GM23338 (cell line): ENCODE results near the gene SNRPD3. TPM values are rescaled to one million over a fixed set of nuclear protein-coding genes. Genes with fewer than 3 reads are reported as not detected.
"Not testable (repeated sequence)": the region's sequence is repeated elsewhere in the genome, so short reads cannot be mapped to it uniquely, and the experiment has no call there.

ENCODE experiments used
- ATAC-seq: fragments of 200-7000 bp; cut with Tn5 transposase; 3 replicates; pipeline ENCODE4 v1.9.1; 2020
- DNase-seq: peaks from one replicate; pipeline ENCODE4 v3.0.0-alpha.2; 2015; ENCODE audit warnings: low spot score
- H2AFZ ChIP-seq: fragments of 200-600 bp; sonication (generic); 2 replicates; pipeline ENCODE4 v1.8.0; 2016; ENCODE audit warnings: antibody characterized with exemption, mild to moderate bottlenecking, moderate library complexity
- H3F3A ChIP-seq: fragments of 200-600 bp; sonication (generic); replicated peaks from 2 replicates; pipeline ENCODE4 v1.8.0; 2017; ENCODE audit warnings: antibody characterized with exemption, mixed run types, low read depth
- H3K27ac ChIP-seq: fragments of 200-600 bp; sonication (generic); 2 replicates; pipeline ENCODE4 v1.6.1; 2016; ENCODE audit warnings: low read depth
- H3K27me3 ChIP-seq: fragments of 200-600 bp; sonication (generic); 2 replicates; pipeline ENCODE4 v1.8.0; 2016; ENCODE audit warnings: mild to moderate bottlenecking, mixed run types, moderate library complexity; ENCODE audit not compliant: insufficient read depth
- H3K36me3 ChIP-seq: fragments of 200-600 bp; sonication (generic); 2 replicates; pipeline ENCODE4 v1.8.0; 2016; ENCODE audit warnings: mild to moderate bottlenecking; ENCODE audit not compliant: insufficient read depth
- H3K4me1 ChIP-seq: fragments of 200-600 bp; sonication (generic); 2 replicates; pipeline ENCODE4 v1.8.0; 2016; ENCODE audit warnings: mild to moderate bottlenecking, moderate library complexity; ENCODE audit not compliant: insufficient read depth
- H3K4me2 ChIP-seq: fragments of 200-600 bp; sonication (generic); 2 replicates; pipeline ENCODE4 v1.7.1; 2017; ENCODE audit warnings: mixed run types
- H3K4me3 ChIP-seq: fragments of 200-600 bp; sonication (generic); 2 replicates; pipeline ENCODE4 v1.6.1; 2016; ENCODE audit warnings: mixed run types
- H3K79me2 ChIP-seq: fragments of 200-600 bp; sonication (generic); replicated peaks from 2 replicates; pipeline ENCODE4 v1.8.0; 2017; ENCODE audit warnings: mild to moderate bottlenecking; ENCODE audit not compliant: insufficient read depth
- H3K9me2 ChIP-seq: fragments of 200-600 bp; sonication (generic); 2 replicates; pipeline ENCODE4 v1.8.0; 2017; ENCODE audit not compliant: insufficient read depth
- H4K20me1 ChIP-seq: fragments of 200-600 bp; sonication (generic); replicated peaks from 2 replicates; pipeline ENCODE4 v1.8.0; 2017; ENCODE audit warnings: mild to moderate bottlenecking; ENCODE audit not compliant: insufficient read depth
- H3K27ac Mint-ChIP-seq: 2 replicates; pipeline ENCODE4 v1.8.0; 2020; ENCODE audit warnings: inconsistent platforms, mild to moderate bottlenecking, moderate library complexity, mixed read lengths
- H3K27me3 Mint-ChIP-seq: 3 replicates; pipeline ENCODE4 v1.8.0; 2022; ENCODE audit warnings: low read depth, mild to moderate bottlenecking, moderate library complexity, mixed read lengths, inconsistent platforms; ENCODE audit not compliant: insufficient read depth, poor library complexity
- H3K36me3 Mint-ChIP-seq: 3 replicates; pipeline ENCODE4 v1.8.0; 2021; ENCODE audit warnings: low read depth, mild to moderate bottlenecking, inconsistent platforms, moderate library complexity, mixed read lengths
- H3K4me1 Mint-ChIP-seq: 3 replicates; pipeline ENCODE4 v1.8.0; 2020; ENCODE audit warnings: mild to moderate bottlenecking, inconsistent platforms, mixed read lengths
- H3K4me3 Mint-ChIP-seq: 3 replicates; pipeline ENCODE4 v1.8.0; 2021; ENCODE audit warnings: moderate library complexity, mild to moderate bottlenecking, inconsistent platforms, mixed read lengths
- H3K9me3 Mint-ChIP-seq: 3 replicates; pipeline ENCODE4 v1.8.0; 2020; ENCODE audit warnings: moderate library complexity, mild to moderate bottlenecking, inconsistent platforms, mixed read lengths
- CREB1 ChIP-seq: fragments of 250-450 bp; sonication (Bioruptor Pico); IDR thresholded peaks from 2 replicates; pipeline ENCODE4 v1.5.0; 2020; ENCODE audit warnings: low read depth, mild to moderate bottlenecking, moderate library complexity
- EZH2phosphoT487 ChIP-seq: fragments of 200-600 bp; sonication (generic); IDR thresholded peaks from one replicate; pipeline ENCODE4 v1.8.1; 2018; ENCODE audit warnings: antibody characterized with exemption; ENCODE audit not compliant: unreplicated experiment
- JUNB ChIP-seq: IDR thresholded peaks from one replicate; pipeline ENCODE4 v1.6.1; 2016; ENCODE audit warnings: antibody characterized with exemption; ENCODE audit not compliant: unreplicated experiment
- POLR2AphosphoS5 ChIP-seq: IDR thresholded peaks from 2 replicates; pipeline ENCODE4 v1.6.1; 2016; ENCODE audit warnings: antibody characterized with exemption, low read depth
- ZNF114 ChIP-seq: fragments of 250-450 bp; sonication (Bioruptor Pico); IDR thresholded peaks from 2 replicates; pipeline ENCODE4 v1.5.0; 2020; ENCODE audit warnings: mild to moderate bottlenecking, moderate library complexity
- polyA plus RNA-seq: library from polyadenylated mRNA; unstranded; fragments of >200 nt; fragmentation: Nextera tagmentation; extraction: Ambion mirVana; gene quantifications from 2 replicates; pipeline ENCODE4 v1.2.1, GENCODE V29; 2016
- total RNA-seq: library from RNA; depleted of rRNA; stranded (reverse); fragments of >200 nt; shearing (Covaris generic); gene quantifications from 2 replicates; pipeline ENCODE4 v1.2.3, GENCODE V29; 2014
- TF ChIP-seq, protein P1 (sequence below): fragments of 250-450 bp; sonication (Bioruptor Pico); IDR thresholded peaks from 2 replicates; pipeline ENCODE4 v1.5.0; 2020; ENCODE audit warnings: mild to moderate bottlenecking, moderate library complexity
- TF ChIP-seq, protein P2 (sequence below), 2 experiments: fragments of 200-600 bp in 1 of 2; sonication (generic) in 1 of 2; conservative IDR thresholded peaks; 2 replicates each; pipeline versions ENCODE4 v1.5.1 to v1.6.1; 2016 to 2017; ENCODE audit warnings: antibody characterized with exemption in 2 of 2, low read depth in 2 of 2, mild to moderate bottlenecking in 2 of 2, moderate library complexity in 1 of 2
- TF ChIP-seq, protein P3 (sequence below): IDR thresholded peaks from 2 replicates; pipeline ENCODE4 v1.6.1; 2016; ENCODE audit warnings: antibody characterized with exemption

Gene SNRPD3
- total and polyA plus RNA-seq, 2 experiments from 2014 or later: 314 to 375 TPM

DNA sequence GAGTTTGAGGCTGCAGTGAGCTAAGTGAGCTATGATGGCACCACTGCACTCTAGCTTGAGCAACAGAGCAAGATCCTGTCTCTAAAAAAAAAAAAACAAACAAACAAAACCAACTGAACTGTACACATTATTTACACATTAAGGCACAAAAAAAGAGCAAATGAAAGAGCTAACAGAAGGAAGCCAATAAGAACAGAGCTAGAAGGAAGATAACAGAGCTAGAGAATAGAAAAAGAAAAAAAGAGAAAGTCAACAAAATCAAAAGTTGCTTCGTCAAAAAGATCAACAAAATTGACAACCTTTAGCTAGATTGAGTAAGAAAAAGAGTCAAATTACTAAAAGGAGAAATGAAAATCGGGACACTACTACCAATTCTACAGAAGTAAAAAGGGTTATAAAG is 25.9 kb upstream of the SNRPD3 start (continued):
- no peak for TF ChIP-seq EZH2phosphoT487
- no peak for TF ChIP-seq POLR2AphosphoS5
- TF ChIP-seq, protein P1, sequence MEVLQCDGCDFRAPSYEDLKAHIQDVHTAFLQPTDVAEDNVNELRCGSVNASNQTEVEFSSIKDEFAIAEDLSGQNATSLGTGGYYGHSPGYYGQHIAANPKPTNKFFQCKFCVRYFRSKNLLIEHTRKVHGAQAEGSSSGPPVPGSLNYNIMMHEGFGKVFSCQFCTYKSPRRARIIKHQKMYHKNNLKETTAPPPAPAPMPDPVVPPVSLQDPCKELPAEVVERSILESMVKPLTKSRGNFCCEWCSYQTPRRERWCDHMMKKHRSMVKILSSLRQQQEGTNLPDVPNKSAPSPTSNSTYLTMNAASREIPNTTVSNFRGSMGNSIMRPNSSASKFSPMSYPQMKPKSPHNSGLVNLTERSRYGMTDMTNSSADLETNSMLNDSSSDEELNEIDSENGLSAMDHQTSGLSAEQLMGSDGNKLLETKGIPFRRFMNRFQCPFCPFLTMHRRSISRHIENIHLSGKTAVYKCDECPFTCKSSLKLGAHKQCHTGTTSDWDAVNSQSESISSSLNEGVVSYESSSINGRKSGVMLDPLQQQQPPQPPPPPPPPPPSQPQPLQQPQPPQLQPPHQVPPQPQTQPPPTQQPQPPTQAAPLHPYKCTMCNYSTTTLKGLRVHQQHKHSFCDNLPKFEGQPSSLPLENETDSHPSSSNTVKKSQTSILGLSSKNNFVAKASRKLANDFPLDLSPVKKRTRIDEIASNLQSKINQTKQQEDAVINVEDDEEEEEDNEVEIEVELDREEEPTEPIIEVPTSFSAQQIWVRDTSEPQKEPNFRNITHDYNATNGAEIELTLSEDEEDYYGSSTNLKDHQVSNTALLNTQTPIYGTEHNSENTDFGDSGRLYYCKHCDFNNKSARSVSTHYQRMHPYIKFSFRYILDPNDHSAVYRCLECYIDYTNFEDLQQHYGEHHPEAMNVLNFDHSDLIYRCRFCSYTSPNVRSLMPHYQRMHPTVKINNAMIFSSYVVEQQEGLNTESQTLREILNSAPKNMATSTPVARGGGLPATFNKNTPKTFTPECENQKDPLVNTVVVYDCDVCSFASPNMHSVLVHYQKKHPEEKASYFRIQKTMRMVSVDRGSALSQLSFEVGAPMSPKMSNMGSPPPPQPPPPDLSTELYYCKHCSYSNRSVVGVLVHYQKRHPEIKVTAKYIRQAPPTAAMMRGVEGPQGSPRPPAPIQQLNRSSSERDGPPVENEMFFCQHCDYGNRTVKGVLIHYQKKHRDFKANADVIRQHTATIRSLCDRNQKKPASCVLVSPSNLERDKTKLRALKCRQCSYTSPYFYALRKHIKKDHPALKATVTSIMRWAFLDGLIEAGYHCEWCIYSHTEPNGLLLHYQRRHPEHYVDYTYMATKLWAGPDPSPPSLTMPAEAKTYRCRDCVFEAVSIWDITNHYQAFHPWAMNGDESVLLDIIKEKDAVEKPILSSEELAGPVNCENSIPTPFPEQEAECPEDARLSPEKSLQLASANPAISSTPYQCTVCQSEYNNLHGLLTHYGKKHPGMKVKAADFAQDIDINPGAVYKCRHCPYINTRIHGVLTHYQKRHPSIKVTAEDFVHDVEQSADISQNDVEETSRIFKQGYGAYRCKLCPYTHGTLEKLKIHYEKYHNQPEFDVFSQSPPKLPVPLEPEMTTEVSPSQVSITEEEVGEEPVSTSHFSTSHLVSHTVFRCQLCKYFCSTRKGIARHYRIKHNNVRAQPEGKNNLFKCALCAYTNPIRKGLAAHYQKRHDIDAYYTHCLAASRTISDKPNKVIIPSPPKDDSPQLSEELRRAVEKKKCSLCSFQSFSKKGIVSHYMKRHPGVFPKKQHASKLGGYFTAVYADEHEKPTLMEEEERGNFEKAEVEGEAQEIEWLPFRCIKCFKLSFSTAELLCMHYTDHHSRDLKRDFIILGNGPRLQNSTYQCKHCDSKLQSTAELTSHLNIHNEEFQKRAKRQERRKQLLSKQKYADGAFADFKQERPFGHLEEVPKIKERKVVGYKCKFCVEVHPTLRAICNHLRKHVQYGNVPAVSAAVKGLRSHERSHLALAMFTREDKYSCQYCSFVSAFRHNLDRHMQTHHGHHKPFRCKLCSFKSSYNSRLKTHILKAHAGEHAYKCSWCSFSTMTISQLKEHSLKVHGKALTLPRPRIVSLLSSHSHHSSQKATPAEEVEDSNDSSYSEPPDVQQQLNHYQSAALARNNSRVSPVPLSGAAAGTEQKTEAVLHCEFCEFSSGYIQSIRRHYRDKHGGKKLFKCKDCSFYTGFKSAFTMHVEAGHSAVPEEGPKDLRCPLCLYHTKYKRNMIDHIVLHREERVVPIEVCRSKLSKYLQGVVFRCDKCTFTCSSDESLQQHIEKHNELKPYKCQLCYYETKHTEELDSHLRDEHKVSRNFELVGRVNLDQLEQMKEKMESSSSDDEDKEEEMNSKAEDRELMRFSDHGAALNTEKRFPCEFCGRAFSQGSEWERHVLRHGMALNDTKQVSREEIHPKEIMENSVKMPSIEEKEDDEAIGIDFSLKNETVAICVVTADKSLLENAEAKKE (CRISPR knock-in tag): no peak

DNA sequence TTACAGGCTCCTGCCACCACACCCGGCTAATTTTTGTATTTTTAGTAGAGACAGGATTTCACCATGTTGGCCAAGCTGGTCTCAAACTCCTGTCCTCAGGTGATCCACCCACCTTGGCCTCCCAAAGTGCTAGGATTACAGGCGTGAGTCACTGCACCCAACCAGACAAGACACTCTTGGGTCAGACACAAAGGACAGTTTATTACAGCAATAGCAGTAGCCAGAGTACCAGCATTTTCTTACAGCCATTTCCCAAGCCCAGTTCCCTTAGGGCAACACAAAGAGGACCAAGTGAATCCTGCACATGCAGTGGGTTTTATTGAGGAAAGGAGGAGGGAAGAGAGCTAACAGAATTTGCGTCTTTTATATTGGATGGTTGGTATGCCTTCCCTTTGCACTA is 24.8 kb upstream of the SNRPD3 start:
- not testable (repeated sequence) for H3K27me3 ChIP-seq, H3K4me3 ChIP-seq, H3K4me2 ChIP-seq, H3K9me2 ChIP-seq, H3K4me3 Mint-ChIP-seq, H3K9me3 Mint-ChIP-seq, H3K36me3 Mint-ChIP-seq, H3F3A ChIP-seq, H2AFZ ChIP-seq, H3K36me3 ChIP-seq, DNase-seq, H4K20me1 ChIP-seq, ATAC-seq, H3K4me1 Mint-ChIP-seq, H3K27ac Mint-ChIP-seq, H3K27ac ChIP-seq, H3K27me3 Mint-ChIP-seq, H3K79me2 ChIP-seq, H3K4me1 ChIP-seq

DNA sequence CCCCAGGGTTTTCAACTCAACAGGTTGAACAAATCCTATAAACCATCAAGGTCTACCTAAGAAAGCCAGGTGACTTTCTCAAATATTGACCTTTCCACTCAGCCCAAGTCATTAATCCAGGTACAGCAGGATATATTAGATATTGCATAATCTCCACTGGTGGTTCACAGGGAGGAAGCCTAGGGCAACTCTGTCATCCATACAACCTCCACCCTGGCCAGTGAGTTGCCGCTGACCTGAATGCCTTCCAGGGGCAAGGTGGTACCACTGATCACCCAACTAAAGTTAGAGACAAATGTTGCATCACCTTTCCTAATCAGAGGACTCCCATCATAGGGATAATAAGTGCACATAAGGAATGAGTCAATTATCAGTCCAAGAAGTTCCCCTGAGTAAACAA is 23.7 kb upstream of the SNRPD3 start:
- ATAC-seq: no peak
- H3K27me3 Mint-ChIP-seq: no peaks in the 10 kb centered on the region
- TF ChIP-seq, protein P2, sequence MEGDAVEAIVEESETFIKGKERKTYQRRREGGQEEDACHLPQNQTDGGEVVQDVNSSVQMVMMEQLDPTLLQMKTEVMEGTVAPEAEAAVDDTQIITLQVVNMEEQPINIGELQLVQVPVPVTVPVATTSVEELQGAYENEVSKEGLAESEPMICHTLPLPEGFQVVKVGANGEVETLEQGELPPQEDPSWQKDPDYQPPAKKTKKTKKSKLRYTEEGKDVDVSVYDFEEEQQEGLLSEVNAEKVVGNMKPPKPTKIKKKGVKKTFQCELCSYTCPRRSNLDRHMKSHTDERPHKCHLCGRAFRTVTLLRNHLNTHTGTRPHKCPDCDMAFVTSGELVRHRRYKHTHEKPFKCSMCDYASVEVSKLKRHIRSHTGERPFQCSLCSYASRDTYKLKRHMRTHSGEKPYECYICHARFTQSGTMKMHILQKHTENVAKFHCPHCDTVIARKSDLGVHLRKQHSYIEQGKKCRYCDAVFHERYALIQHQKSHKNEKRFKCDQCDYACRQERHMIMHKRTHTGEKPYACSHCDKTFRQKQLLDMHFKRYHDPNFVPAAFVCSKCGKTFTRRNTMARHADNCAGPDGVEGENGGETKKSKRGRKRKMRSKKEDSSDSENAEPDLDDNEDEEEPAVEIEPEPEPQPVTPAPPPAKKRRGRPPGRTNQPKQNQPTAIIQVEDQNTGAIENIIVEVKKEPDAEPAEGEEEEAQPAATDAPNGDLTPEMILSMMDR (conservative IDR thresholded peaks at IDR 0.05; ENCODE audit: low read depth in 2 of 2): no peak
- TF ChIP-seq JUNB: no peak
- no peak for TF ChIP-seq ZNF114 (CRISPR knock-in tag)
- TF ChIP-seq, protein P3, sequence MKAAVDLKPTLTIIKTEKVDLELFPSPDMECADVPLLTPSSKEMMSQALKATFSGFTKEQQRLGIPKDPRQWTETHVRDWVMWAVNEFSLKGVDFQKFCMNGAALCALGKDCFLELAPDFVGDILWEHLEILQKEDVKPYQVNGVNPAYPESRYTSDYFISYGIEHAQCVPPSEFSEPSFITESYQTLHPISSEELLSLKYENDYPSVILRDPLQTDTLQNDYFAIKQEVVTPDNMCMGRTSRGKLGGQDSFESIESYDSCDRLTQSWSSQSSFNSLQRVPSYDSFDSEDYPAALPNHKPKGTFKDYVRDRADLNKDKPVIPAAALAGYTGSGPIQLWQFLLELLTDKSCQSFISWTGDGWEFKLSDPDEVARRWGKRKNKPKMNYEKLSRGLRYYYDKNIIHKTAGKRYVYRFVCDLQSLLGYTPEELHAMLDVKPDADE: no peak
- TF ChIP-seq CREB1: no peak
- no peak for TF ChIP-seq EZH2phosphoT487

More for the DNA sequence above, 23.7 kb upstream of the SNRPD3 start:
- Histone ChIP-seq H4K20me1 (no peaks in the 10 kb centered on the region), H3K27me3 (no peaks in the 10 kb centered on the region), H3K4me2 (no peak overlapping the region), H3K36me3 (no peaks in the 10 kb centered on the region), H2AFZ (no peak overlapping the region), H3K79me2 (no peaks in the 10 kb centered on the region), H3K4me1 (no peaks in the 10 kb centered on the region), H3K27ac (no peak overlapping the region), H3F3A (no peaks in the 10 kb centered on the region), H3K9me2 (peaks cover 4% of the 10 kb centered on the region; the same call in 1 of the 2 replicates), H3K4me3 (no peak overlapping the region)
- no peaks in the 10 kb centered on the region for H3K9me3 Mint-ChIP-seq
- no peak overlapping the region for H3K27ac Mint-ChIP-seq
- no peak overlapping the region for H3K4me3 Mint-ChIP-seq
- no peak for DNase-seq
- H3K4me1 Mint-ChIP-seq: no peaks in the 10 kb centered on the region
- H3K36me3 Mint-ChIP-seq: no peaks in the 10 kb centered on the region
